ENCODE data around the gene TMED4.
"Not testable (repeated sequence)": the region's sequence is repeated elsewhere in the genome, so short reads cannot be mapped to it uniquely, and the experiment has no call there.

The TMED4 gene

GRCh38 chr7:44565795-44566559, 16.1 kb downstream of the TMED4 start:
- no peak for TF ChIP-seq TAF1 (IDR thresholded peaks at IDR 0.05; ENCODE audit: low read depth, low read length)
- no peak for TF ChIP-seq POLR2A (IDR thresholded peaks at IDR 0.05; ENCODE audit: low read depth, low read length)
- no peak for TF ChIP-seq POLR2AphosphoS5 (IDR thresholded peaks at IDR 0.05; ENCODE audit: low read depth, low read length)
- no peak for TF ChIP-seq SPI1 (IDR thresholded peaks at IDR 0.05; ENCODE audit: low read depth, low read length)
- FAIRE-seq (no peak), DNase-seq (ENCODE audit: insufficient read length, low spot score) (no peak)

DNA sequence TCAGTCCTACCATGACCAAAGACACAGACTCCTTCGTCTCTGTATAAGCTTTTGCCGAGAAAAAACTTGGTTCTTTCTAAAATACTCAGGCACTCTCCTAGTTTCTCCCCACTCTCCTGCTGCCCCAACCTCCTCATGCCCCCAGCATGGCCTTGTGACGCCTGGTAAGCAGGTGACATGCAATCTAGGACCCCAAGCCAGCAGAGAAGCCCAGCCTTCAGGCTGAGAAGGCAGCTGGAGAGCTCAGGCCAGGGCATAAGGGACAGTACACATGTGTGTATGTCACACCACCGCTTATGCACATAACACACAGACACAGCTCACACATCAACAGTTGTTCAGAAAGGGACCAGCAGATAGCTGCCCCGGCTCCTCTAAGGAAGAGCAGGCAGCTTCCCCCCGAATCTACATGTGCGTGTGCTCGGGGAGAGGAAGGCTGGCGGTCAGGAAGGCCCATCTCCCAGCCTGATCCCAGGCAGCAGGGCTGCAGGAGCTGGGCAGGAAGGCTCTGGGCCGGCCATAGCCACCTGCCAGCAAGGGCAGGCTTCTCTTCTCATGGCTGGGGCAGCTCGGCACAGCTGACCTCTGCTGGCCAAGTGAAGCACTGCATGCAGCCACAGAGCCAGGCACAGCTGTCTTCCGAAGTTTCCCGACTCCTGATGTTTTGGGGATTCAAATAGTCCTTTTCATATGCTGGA, 16.8 kb downstream of the TMED4 start:
- peak; percentile 90 for FAIRE-seq
- TF ChIP-seq POLR2A (IDR thresholded peaks at IDR 0.05; ENCODE audit: low read depth, low read length), result no peak
- no peak for TF ChIP-seq POLR2AphosphoS5 (IDR thresholded peaks at IDR 0.05; ENCODE audit: low read depth, low read length)
- no peak for TF ChIP-seq PAX5 (IDR thresholded peaks at IDR 0.05; ENCODE audit: insufficient read depth, low read length, severe bottlenecking)
- DNase-seq (ENCODE audit: insufficient read length, low spot score), result peak; percentile 70

GRCh38 chr7:44564606-44565005, 17.4 kb downstream of the TMED4 start:
- TF ChIP-seq POLR2A (IDR thresholded peaks at IDR 0.05; ENCODE audit: low read depth, low read length), result peak; percentile 41
- TF ChIP-seq TAF1 (IDR thresholded peaks at IDR 0.05; ENCODE audit: low read depth, low read length), result no peak
- TF ChIP-seq POU2F2 (IDR thresholded peaks at IDR 0.05; ENCODE audit: low read depth, low read length), result no peak
- no peak for TF ChIP-seq PAX5 (IDR thresholded peaks at IDR 0.05; ENCODE audit: insufficient read depth, low read length, severe bottlenecking)
- no peak for TF ChIP-seq SPI1 (IDR thresholded peaks at IDR 0.05; ENCODE audit: low read depth, low read length)
- no peak for FAIRE-seq
- no peak for DNase-seq (ENCODE audit: insufficient read length, low spot score)

GRCh38 chr7:44563171-44563679, 18.8 kb downstream of the TMED4 start:
- no peak for DNase-seq (ENCODE audit: insufficient read length, low spot score)
- TF ChIP-seq PAX5 (IDR thresholded peaks at IDR 0.05; ENCODE audit: insufficient read depth, low read length, severe bottlenecking) (no peak), POU2F2 (IDR thresholded peaks at IDR 0.05; ENCODE audit: low read depth, low read length) (no peak), POLR2A (IDR thresholded peaks at IDR 0.05; ENCODE audit: low read depth, low read length) (peak; percentile 69; the same call in 1 of the 2 replicates), POLR2AphosphoS5 (IDR thresholded peaks at IDR 0.05; ENCODE audit: low read depth, low read length) (peak; percentile 84), SPI1 (IDR thresholded peaks at IDR 0.05; ENCODE audit: low read depth, low read length) (no peak), TAF1 (IDR thresholded peaks at IDR 0.05; ENCODE audit: low read depth, low read length) (no peak)
- peak; percentile 40 for FAIRE-seq

DNA sequence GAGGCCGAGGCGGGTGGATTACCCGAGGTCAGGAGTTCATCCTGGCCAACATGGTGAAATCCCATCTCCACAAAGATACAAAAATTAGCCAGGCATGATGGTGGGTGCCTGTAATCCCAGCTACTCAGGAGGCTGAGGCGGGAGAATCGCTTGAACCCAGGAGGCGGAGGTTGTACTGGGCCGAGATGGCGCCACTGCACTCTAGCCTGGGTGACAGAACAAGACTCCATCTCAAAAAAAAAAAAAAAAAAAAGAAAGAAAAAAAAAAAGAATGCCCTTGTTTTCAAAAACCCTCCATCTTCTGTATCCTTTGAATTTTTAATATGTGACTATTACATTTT, 19.4 kb downstream of the TMED4 start:
- not testable (repeated sequence) for FAIRE-seq; DNase-seq (ENCODE audit: insufficient read length, low spot score)

GRCh38 chr7:44561962-44562621, 19.9 kb downstream of the TMED4 start:
- FAIRE-seq, result no peak
- no peak for TF ChIP-seq PAX5 (IDR thresholded peaks at IDR 0.05; ENCODE audit: insufficient read depth, low read length, severe bottlenecking)
- no peak for TF ChIP-seq TAF1 (IDR thresholded peaks at IDR 0.05; ENCODE audit: low read depth, low read length)
- TF ChIP-seq POU2F2 (IDR thresholded peaks at IDR 0.05; ENCODE audit: low read depth, low read length), result no peak
- no peak; the same call in 1 of the 2 replicates for TF ChIP-seq POLR2A (IDR thresholded peaks at IDR 0.05; ENCODE audit: low read depth, low read length)
- no peak for TF ChIP-seq POLR2AphosphoS5 (IDR thresholded peaks at IDR 0.05; ENCODE audit: low read depth, low read length)
- no peak for TF ChIP-seq SPI1 (IDR thresholded peaks at IDR 0.05; ENCODE audit: low read depth, low read length)
- DNase-seq (ENCODE audit: insufficient read length, low spot score), result no peak

GRCh38 chr7:44561481-44561880, 20.6 kb downstream of the TMED4 start:
- DNase-seq (ENCODE audit: insufficient read length, low spot score) (no peak), FAIRE-seq (no peak)
- no peak for TF ChIP-seq PAX5 (IDR thresholded peaks at IDR 0.05; ENCODE audit: insufficient read depth, low read length, severe bottlenecking)
- 0 out of 2 replicates have a peak, but pooled peaks have one; percentile 23 for TF ChIP-seq POLR2AphosphoS5 (IDR thresholded peaks at IDR 0.05; ENCODE audit: low read depth, low read length)

DNA sequence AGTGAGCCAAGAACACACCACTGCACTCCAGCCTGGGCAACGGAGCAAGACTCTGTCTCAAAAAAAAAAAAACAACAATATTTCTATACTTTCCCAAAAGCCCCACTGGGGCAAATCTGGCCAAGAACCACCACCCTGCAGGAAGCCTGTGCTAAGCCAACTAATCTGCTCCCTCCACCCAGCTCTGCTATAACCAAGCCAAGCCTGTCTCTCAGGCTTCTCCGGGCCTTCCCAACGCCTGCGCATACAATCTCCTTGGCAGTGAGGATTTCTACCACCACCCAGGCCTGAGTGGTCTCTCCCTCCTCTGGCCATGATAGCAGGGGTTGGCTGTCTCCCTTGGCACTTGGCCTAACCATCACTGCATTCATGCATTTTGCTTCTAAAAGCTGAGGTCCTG, 22.5 kb downstream of the TMED4 start:
- TF ChIP-seq POU2F2 (IDR thresholded peaks at IDR 0.05; ENCODE audit: low read depth, low read length) (no peak), TAF1 (IDR thresholded peaks at IDR 0.05; ENCODE audit: low read depth, low read length) (no peak), SPI1 (IDR thresholded peaks at IDR 0.05; ENCODE audit: low read depth, low read length) (no peak), POLR2A (IDR thresholded peaks at IDR 0.05; ENCODE audit: low read depth, low read length) (no peak), POLR2AphosphoS5 (IDR thresholded peaks at IDR 0.05; ENCODE audit: low read depth, low read length) (no peak), PAX5 (IDR thresholded peaks at IDR 0.05; ENCODE audit: insufficient read depth, low read length, severe bottlenecking) (no peak)
- DNase-seq (ENCODE audit: insufficient read length, low spot score) (no peak), FAIRE-seq (no peak)

DNA sequence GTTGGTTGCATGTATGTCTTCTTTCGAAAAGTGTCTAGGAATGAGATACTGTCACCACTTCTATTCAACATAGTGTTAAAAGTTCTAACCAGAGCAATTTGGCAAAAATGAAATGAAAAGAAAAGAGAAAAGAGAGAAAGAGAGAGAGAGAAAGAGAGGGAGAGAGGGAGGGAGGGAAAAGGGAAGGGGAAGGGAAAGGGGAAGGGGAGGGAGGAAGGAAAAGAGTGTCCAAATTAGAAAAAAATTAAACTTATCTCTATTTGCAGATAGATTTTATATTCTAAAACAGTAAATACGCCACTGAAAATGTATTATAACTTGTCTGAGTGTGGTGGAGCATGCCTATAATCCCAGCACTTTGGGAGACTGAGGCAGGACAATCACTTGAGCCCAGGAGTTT, 24.5 kb downstream of the TMED4 start:
- no peak for TF ChIP-seq POLR2A (IDR thresholded peaks at IDR 0.05; ENCODE audit: low read depth, low read length)
- TF ChIP-seq TAF1 (IDR thresholded peaks at IDR 0.05; ENCODE audit: low read depth, low read length), result no peak
- no peak for TF ChIP-seq SPI1 (IDR thresholded peaks at IDR 0.05; ENCODE audit: low read depth, low read length)
- TF ChIP-seq POU2F2 (IDR thresholded peaks at IDR 0.05; ENCODE audit: low read depth, low read length), result no peak
- TF ChIP-seq PAX5 (IDR thresholded peaks at IDR 0.05; ENCODE audit: insufficient read depth, low read length, severe bottlenecking), result no peak
- TF ChIP-seq POLR2AphosphoS5 (IDR thresholded peaks at IDR 0.05; ENCODE audit: low read depth, low read length), result no peak
- DNase-seq (ENCODE audit: insufficient read length, low spot score), result no peak
- FAIRE-seq, result no peak

DNA sequence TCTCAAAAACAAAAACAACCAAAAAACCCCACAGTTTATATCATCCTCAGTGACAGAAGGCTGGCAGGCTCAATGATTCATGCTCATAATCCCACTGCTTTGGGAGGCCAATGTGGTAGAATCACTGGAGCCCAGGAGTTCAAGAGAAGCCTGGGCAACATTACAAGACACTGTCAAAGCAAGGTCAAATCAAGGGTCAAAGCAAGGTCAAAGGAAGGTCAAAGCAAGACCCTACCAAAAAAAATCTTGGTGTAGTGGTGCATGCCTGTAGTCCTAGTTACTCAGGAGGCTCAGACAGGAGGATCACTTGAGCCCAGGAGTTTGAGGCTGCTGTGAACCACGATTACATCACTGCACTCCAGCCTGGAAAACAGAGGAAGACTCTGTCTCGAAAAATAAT, 26.7 kb downstream of the TMED4 start:
- no peak for DNase-seq (ENCODE audit: insufficient read length, low spot score)
- no peak for FAIRE-seq

DNA sequence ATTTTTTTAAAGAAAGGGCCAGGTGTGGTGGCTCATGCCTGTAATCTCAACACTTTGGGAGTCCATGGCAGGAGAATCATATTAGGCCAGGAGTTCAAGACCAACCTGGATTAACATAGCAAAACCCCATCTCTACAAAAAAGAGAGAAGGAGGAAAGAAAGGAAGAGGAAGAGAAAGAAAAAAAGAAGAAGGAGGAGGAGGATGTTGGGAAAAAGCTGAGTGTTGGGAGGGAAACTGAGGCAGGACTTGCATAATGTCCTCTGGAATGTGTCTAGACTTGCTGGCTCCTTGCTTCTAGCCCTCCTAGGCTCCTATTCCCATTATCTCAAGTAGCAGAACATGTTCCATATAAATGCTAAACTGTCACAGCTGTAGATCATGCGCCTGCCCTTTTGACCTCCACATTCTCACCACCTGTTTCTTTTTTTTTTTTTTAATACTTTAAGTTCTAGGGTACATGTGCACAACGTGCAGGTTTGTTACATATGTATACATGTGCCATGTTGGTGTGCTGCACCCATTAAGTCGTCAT, 29.5 kb downstream of the TMED4 start:
- DNase-seq (ENCODE audit: insufficient read length, low spot score); FAIRE-seq: not testable (repeated sequence)

More for the DNA sequence above, 26.7 kb downstream of the TMED4 start:
- no peak for TF ChIP-seq SPI1 (IDR thresholded peaks at IDR 0.05; ENCODE audit: low read depth, low read length)
- no peak for TF ChIP-seq POU2F2 (IDR thresholded peaks at IDR 0.05; ENCODE audit: low read depth, low read length)
- TF ChIP-seq POLR2A (IDR thresholded peaks at IDR 0.05; ENCODE audit: low read depth, low read length), result no peak
- TF ChIP-seq PAX5 (IDR thresholded peaks at IDR 0.05; ENCODE audit: insufficient read depth, low read length, severe bottlenecking), result no peak
- no peak for TF ChIP-seq TAF1 (IDR thresholded peaks at IDR 0.05; ENCODE audit: low read depth, low read length)
- TF ChIP-seq POLR2AphosphoS5 (IDR thresholded peaks at IDR 0.05; ENCODE audit: low read depth, low read length), result no peak

Data from GM12891 (cell line).